GM19240 (cell line): ENCODE measurements around the gene NOP56.

Experiments
- DNase-seq: peaks from one replicate; pipeline ENCODE4 v3.0.0; 2011; ENCODE audit warnings: low spot score; ENCODE audit not compliant: insufficient read length

The NOP56 gene

GRCh38 chr20:2640260-2640659 lies 12.2 kb upstream of the NOP56 start:
- no peak for DNase-seq

- DNase-seq, result no peak
These were observed 11.5 kb upstream of the NOP56 start for GRCh38 chr20:2640899-2641298.

- DNase-seq, result no peak
These were observed 8.7 kb upstream of the NOP56 start for GRCh38 chr20:2643708-2644107.

GRCh38 chr20:2652724-2653555 lies 508 bp downstream of the NOP56 start:
- no peak for DNase-seq

- DNase-seq, result no peak
These were observed 1.3 kb downstream of the NOP56 start for GRCh38 chr20:2653556-2654383.

- no peak for DNase-seq
These were observed 2.0 kb downstream of the NOP56 start for GRCh38 chr20:2654384-2654822.

GRCh38 chr20:2654831-2655230 lies 2.4 kb downstream of the NOP56 start:
- DNase-seq, result no peak

- DNase-seq, result no peak
These were observed 3.1 kb downstream of the NOP56 start for GRCh38 chr20:2655331-2656116.

GRCh38 chr20:2656471-2657117 lies 4.2 kb downstream of the NOP56 start:
- DNase-seq, result no peak

- no peak for DNase-seq
These were observed 4.8 kb downstream of the NOP56 start for GRCh38 chr20:2657241-2657640.

- no peak for DNase-seq
These were observed 5.2 kb downstream of the NOP56 start for GRCh38 chr20:2657674-2658073.

GRCh38 chr20:2658414-2659354 lies 6.3 kb downstream of the NOP56 start:
- DNase-seq, result no peak

GRCh38 chr20:2659547-2659946 lies 7.1 kb downstream of the NOP56 start:
- DNase-seq, result no peak

- no peak for DNase-seq
These were observed 11.0 kb downstream of the NOP56 start for GRCh38 chr20:2663364-2663886.

- DNase-seq, result peak; percentile 82
These were observed 11.7 kb downstream of the NOP56 start, which contains the start of gene IDH3B for GRCh38 chr20:2663887-2664719. TSS of gene IDH3B (minus strand) at chr20:2664216. CDS start at chr20:2664188, 28 bp downstream.

GRCh38 chr20:2671977-2672376 lies 19.5 kb downstream of the NOP56 start:
- no peak for DNase-seq

GRCh38 chr20:2672446-2672845 lies 20.0 kb downstream of the NOP56 start:
- no peak for DNase-seq

GRCh38 chr20:2673453-2673852 lies 21.0 kb downstream of the NOP56 start:
- DNase-seq, result no peak

GRCh38 chr20:2680046-2680445 lies 27.6 kb downstream of the NOP56 start:
- DNase-seq, result no peak
